ENCODE data around the gene CD36.

Gene CD36

GRCh38 chr7:80629023-80629422 lies 9.4 kb upstream of the CD36 start:
- no peak for DNase-seq

DNA sequence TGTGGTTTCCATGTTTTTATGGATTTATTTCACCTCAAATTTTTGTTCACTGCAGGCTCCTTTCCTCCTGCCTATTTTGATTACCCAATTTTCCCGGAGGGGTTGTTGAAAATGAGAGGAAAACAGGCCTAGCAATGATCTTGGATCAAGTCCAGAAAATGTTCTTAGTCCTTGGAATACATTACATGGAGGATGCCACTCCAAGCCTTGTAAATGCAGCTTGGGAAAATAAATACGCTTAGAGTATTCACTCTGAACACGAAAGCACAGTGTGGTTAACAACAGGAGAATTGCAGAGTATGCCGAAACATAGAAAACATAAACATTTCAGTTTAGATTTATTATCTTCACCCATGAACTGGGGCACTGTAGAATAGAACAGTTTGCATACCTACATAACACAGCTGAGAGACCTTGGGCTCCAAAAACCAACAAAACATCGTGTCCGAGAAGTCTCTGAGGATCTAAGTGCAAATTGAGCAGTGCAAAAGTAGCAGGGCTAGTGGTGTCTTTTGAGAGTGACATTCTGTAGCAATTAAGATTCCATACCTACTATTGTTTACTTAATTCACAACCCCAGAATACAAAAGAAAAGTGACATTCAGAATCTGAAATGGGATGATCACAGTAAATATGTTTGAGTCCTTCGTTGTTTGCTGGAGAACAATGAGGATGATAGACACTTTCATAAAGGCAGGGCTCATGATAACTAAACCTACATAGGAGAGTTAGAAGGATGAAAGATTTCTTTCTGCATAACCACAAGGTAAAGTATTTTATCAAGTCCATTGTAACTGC lies 7.6 kb upstream of the CD36 start:
- DNase-seq, result no peak

DNA sequence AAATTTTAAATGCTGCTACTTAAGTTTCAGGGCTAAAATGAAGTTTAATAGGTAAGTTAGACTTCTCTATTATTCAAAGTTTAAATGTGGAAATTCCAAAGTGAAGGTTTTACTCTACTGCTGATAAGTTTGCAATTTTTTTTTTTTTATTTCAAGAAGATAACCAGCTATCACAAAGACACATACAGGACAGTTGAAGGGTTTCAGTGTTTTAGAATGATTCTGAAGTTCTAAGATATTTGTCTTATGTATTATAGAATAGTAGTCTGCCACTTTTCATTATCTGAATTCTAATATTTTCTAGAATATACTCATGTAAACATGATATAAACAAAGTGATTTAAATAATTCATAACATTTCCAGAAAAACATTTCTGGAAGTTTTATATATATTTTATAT lies 7.0 kb upstream of the CD36 start:
- DNase-seq, result no peak

DNA sequence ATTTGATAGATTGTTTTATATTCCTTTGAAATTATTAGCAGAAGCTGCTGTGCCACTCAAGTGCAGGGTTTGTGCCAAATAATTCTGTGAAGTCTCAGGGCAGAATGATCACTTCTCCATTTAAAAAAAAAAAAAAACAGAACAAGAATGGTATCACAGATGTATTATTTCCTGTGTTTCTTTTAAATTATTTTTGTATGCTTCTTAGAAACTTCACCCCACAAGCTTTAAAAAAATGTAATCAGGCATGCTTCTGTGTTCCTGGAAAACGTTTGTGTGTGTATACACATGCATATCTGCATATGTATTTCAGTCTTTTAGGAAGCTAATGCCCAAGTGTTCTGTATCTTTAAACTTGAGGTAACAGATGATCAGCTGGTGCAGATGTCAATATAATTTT lies 6.3 kb upstream of the CD36 start:
- no peak for DNase-seq

DNA sequence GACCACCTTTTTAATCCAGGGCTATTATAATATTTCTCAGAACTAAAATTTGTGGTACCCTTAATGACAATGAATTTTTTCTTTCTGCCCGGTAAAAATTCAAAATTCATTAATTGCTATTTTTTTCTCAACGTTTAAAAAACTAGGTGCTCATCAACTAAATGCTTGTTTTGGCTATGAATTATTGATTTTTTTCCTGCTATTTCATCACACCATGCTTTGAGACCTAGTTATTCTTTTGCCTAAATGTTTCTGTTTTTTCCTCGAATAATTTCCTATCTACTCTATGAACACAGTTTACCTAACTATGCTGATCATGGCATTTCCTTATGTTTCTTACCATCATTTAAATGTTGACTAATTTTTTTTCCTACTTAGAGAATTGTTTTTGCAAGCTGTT lies 5.6 kb upstream of the CD36 start:
- no peak for DNase-seq

DNA sequence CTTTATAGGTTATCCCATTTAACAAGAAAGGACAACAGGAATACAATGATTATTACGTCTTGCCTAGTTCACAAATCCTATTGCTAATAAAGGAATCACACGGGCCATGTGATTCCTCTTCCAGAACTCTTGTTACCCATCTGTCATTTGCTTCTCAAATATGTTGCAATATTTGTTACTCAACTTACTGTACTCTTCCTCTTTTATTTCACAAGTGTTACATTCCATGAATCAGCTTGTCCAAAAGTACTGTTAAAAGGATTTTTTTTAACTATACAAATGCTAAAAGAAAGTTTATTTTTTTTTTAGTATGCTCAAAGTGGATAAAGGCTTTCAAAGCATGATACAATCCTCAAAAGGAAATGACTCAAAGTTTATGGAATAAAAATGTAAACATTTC lies 3.9 kb upstream of the CD36 start:
- peak; percentile 5 for DNase-seq

DNA sequence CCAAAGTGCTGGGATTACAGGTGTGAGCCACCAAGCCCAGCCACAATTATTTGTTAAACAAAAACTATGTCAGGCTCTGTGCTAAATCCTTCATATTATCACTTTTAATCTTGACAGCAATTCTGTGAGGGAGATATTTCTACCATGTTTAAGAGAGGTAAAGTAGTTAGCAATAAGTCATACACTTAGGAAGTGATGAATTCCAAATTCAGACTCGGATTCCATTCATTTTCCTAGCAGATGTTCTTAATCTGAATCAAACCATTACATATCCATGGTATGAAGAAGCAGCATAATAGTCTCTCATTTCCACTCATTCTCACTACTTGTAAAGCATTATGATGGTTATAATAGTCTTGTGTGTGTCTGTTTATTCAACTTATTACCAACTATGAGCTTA lies 2.9 kb upstream of the CD36 start:
- DNase-seq, result no peak

DNA sequence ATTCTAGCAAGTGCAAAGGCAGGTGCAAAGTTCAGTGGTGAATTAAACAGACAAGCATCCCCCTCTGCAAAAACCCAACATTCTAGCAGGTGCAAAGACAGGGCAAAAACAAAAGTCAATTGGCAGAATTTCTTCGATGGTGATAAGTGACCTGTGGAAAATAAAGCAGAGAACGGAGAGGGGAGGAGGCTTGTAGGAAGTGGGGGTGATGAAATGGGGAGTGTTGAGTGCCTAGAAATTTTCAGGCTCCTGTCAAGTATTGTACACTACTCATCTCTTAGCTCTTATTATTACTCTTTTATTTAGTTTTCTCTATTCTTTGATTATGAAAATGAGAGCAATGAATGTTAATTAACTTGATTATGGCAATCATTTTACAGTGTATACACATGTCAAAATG lies 2.4 kb upstream of the CD36 start:
- DNase-seq, result no peak

DNA sequence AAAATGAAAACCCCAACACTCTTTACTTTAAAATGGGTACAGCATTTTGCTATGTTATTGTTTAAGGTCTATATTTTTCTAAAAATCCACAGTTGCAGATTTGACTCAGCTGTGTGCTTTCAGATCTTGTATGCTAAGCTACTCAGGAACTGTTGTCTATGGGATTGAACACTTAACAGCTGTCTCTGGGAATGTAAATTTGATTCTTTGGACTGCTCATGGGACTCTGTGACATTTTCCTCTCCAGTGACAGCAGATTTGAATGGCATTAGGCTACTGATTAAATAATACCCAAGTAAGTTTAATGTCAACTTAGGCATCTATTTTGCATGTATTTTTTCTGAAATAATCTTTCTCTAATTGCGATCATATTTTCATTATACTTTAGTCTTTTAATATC lies 1.7 kb upstream of the CD36 start:
- DNase-seq, result no peak

DNA sequence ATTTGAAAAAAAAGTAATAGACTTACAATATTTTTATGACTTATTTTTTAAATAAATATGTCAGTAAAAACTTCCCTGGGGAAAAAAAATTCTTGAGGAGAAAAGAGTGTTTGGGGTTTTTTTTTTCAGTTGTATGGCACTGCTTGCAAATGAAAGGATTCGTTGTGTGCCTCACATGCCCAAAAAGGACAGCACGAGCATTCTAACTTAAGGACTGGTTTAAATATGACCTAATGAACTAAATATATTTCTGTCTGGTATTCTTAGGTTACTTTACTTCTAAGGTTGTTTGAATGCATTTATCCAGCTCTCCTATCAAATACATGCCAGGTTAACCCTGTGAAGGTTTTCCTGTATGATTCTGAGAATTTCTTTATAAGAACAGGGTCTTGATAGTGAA lies 988 bp upstream of the CD36 start:
- no peak for DNase-seq

DNA sequence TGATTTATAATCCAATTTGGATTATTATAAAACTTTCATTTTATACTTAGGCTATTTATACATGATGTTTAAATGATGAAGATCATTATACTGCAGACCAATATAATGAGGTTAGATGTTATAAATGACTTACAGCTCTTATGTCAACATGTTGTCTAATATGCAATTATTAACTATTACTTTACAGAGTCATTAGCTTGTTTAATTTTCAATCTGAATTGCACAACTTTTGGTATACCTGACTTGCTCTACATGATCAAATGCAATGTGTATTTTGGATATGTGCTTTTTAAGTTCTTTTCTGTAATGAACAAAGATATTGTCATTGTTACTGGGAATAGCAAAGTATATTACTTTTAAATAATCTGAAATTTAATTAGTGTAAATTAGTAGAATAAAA lies 569 bp downstream of the CD36 start:
- no peak for DNase-seq

GRCh38 chr7:80640846-80641245 lies 2.4 kb downstream of the CD36 start:
- no peak for DNase-seq

DNA sequence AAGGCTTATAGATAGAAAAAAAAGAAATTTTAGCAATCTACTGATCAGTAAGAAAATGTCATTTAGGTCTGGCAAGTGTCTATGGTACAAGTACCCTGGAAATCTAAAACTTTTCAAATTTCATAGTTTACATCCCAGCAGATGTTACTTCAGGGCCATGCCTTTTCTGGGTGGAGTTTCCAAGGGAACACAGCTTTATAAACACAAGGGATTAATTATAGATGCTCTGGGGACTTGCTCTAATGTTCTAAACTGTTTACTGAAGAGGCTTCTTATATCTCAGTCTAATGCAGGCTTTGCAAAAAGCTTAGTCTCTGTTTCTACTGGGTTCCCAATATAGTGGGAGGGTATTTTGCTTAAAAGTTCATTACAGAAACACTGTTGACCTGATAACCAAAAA lies 3.1 kb downstream of the CD36 start:
- DNase-seq, result no peak

- DNase-seq, result no peak
These were observed 4.4 kb downstream of the CD36 start for GRCh38 chr7:80642871-80643270.

DNA sequence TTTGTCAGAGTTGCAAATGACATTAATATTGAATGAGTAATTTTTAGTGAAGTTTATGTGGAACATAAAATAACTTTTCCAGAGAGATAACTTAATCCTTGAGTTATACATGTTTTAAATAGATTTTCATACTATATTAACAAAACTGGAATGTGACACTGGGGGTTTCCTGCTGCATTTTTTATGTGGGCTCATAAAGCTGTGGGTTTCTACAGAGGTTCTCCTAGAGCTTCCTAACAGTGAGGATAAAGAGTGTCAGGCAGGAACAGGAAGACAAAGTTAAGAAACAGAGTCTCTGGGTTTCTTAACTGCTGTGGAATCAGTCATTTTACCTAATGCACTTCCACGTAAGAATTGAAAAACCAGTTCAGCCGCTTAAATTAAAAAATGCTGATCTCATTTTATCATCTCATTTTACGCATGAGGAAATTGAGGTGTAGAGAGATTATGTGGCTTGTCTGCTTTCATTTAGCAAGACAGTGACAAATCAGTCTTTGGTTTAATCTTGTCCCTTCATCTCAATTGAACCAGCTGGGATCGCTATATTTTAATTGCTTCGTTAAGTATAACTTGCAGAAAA lies 5.0 kb downstream of the CD36 start:
- no peak for DNase-seq

GRCh38 chr7:80644054-80644453 lies 5.6 kb downstream of the CD36 start:
- DNase-seq, result no peak

- no peak for DNase-seq
These were observed 7.8 kb downstream of the CD36 start for GRCh38 chr7:80646083-80646865.

- no peak for DNase-seq
These were observed 9.0 kb downstream of the CD36 start for GRCh38 chr7:80647436-80647835.

GRCh38 chr7:80648031-80648600 lies 9.7 kb downstream of the CD36 start:
- no peak for DNase-seq

- no peak for DNase-seq
These were observed 10.6 kb downstream of the CD36 start for GRCh38 chr7:80649011-80649410.

GRCh38 chr7:80650030-80650429 lies 11.6 kb downstream of the CD36 start:
- DNase-seq, result no peak

GRCh38 chr7:80651471-80651870 lies 13.0 kb downstream of the CD36 start:
- no peak for DNase-seq

DNA sequence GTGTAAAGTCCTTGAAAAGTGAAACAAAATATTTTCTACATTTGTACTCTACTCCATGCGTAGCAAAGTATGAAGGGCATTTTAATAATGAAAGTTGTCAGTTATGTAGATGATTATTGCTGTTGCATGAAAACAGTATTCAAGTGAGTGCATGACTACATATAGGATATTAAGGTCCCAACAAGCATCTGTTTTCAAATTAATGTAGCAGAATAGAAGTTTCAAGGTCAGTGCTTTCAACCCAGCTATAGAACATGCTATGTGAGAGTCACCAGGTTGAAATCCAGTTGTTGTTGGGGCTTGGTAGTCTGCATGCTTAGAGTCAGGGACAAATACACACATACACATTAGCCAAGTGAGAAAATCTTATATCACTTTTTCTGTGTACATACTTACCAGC lies 14.8 kb downstream of the CD36 start:
- no peak for DNase-seq

DNA sequence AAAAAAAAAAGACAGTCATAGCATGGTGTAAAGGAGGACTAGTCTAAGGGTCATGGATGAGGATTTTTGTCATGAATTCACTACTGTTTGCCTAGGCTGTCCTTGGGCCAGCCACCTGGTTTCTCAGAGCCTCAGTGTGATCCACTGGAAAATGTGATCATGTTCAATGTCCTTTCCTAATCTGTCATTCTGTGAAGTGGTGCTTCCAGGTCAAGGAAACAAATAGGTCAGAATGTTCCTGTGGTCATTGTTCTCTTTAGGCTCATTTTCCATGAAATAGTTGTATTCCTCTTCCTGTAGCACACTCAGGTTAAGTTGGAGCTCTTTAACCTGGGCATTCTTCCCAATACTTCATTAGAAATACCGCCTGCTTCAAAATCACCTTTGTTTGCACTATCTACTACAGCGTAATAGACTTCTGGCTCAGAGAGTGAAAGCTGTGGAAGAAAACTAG lies 16.5 kb downstream of the CD36 start:
- DNase-seq, result no peak
